AG08396 (cell line): ENCODE data around the gene WDR91.
A peak's percentile ranks its signal among the peaks of the same experiment; 100 is the strongest.
"Not testable (repeated sequence)": the region's sequence is repeated elsewhere in the genome, so short reads cannot be mapped to it uniquely, and the experiment has no call there.

Experiments used
- DNase-seq: peaks from one replicate; pipeline ENCODE4 v3.0.0; 2012; ENCODE audit warnings: low spot score, mixed read lengths

WDR91 gene

DNA sequence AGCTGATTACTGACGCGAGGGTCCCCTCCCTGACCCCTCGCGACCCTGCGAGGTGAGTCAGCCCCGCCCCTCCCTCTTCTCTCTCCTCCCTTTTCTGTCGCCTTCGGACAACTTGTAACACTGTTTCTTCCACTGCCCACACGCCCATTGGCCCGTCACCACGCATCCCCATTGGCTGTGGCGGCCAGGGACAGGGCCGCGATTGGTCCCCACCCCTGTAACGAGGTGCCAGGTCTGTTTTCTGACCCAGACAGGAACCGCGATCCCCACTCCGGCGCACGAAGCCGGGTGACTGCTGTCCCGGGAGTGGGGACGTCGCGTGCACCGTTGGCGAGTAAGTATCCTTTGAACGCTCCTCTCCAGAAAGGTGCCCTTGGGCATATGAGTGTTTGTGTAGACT, 22.2 kb upstream of the WDR91 start, which contains the start of gene STRA8:
Gene STRA8 (plus strand): TSS at position 269 of the 400 bp plus-strand sequence. CDS start 6,687 bp downstream, outside the sequence.
- DNase-seq: no peak

GRCh38 chr7:135232720-135233119, 21.4 kb upstream of the WDR91 start:
- no peak for DNase-seq

GRCh38 chr7:135232087-135232486, 20.8 kb upstream of the WDR91 start:
- DNase-seq: no peak

DNA sequence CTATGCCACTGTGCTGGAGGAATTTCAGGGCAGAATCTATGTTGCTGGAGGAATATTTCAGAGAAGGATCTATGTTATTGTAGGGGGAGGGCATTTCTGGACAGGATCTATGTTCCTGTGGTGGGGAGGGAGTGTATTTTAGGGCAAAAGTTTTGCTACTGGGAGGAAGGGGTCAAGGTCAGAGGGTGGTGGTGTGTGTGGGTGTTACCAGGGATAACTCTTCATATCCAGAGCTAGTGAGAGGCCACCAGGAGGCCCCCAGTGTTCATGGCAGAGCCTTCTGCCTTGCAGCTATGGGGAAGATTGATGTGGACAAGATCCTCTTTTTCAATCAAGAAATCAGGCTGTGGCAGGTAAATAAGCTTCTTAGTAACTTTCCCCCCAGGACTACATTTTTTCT, 20.4 kb upstream of the WDR91 start:
- DNase-seq: no peak

- DNase-seq: no peak
Measured at GRCh38 chr7:135224027-135224426, 12.7 kb upstream of the WDR91 start.

DNA sequence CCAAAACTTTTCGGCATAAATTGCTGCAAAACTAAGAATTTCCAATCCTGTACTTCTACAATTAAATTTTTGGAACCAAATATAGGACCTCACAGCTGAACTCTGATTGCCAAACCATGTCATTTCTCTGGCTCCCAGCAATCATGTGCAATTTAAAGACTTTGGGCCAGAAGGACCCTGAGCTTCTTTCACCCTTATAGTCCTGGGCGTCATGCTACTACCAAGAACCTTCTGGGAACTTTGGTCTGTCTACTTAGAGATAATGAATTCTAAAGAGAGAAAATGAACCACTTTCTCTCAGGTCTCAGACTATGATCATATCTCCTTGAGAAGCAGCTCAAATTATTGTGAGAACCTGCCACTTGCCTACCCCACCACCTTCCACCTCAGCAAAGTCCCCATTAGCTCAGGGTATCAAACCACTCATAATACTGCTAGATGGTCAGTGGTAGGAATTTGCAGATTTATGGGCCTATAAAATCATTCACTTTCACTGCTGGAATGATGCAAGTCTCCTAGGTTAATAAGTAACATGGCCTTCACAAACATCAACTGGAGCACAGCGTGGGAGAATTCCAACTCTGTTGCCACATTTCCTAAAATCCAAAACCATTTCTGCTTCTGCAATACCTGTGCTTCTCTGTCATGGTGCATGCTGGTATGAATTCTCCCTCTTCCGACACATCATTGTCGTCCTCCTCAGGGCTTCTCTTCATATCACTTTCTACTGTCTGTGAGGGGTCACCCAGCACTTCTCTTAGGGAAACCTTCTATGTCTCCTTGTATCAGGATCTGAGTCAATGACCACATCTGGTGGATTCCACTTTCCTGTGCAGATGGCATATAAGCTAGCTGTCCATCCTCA, 6.6 kb upstream of the WDR91 start:
- no peak for DNase-seq

GRCh38 chr7:135215698-135216097, 4.4 kb upstream of the WDR91 start:
- DNase-seq: no peak

DNA sequence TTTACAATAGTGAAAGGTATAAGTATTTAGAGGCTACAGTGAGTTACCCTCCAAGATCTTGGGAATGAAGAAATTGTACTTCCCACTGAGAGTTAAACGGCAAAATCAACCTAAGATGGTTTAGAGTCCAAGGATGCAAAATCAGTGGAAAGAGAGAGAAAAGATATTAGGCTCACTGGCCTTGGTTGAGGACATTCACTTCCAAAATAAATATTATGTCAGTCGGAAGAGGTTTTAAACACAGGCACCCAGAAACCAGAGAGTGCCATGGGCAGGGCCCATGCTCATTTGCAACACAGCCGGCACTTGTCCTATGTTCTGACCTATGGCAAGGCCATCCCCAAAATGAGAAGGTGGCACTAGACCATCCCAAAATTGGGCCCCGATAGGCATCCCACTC, 3.9 kb upstream of the WDR91 start:
- DNase-seq: no peak

GRCh38 chr7:135213831-135214230, 2.5 kb upstream of the WDR91 start:
- no peak for DNase-seq

DNA sequence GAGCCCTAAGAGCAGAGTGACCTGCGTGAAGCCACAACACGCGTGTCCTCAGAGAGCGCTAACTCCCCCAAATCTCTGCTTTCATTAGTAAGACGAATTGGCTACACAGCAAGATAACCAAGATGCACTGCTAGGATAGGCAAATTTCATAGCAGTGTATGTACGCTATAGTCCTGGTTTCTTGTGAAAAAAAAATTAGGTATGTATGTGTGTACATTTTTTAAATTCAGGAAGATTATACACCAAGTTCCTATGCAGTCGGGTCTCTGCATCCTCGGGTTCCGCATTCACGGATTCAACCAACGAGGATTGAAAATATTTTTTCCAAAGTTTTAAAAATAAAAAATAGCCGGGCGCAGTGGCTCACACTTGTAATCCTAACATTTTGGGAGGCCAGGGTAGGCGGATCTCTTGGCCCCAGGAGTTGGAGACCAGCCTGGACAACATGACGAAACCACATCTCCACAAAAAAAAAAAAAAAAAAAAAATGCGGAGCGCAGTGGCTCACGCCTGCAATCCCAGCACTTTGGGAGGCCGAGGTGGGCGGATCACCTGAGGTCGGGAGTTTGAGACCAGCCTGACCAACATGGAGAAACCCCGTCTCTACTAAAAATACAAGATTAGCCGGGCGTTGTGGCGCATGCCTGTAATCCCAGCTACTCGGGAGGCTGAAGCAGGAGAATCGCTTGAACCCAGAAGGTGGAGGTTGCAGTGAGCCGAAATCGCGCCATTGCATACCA, 790 bp upstream of the WDR91 start:
- DNase-seq: not testable (repeated sequence)

GRCh38 chr7:135210888-135211178, 493 bp downstream of the WDR91 start:
- no peak for DNase-seq

DNA sequence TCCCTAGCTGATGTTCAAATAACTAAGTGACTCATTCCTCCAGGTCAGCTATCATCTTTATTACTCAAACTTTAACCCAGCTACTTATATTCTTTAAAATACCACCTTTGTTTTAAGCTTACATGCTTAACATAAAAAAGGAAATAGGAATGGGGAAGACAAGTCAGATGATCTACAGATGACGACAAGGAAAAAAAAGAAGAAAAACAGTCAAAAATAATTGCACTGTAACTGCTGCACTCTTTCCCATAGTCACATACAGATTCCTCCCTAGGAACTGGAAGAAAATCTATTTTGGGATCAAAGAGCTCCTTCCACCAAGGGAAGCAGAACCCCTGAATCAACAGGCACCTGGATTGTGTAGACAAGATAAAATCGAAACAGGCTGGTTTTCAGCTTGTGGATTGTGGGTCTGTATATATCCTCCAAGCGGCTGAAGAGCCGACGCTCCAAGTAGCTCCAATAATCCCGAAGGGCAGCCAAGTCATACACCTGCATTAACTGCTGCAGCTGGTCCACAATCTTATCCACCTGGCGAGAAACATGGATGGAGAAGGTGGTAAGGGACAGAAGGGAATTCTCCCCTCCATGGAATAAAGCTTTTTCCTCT, 2.0 kb downstream of the WDR91 start:
- DNase-seq: no peak

DNA sequence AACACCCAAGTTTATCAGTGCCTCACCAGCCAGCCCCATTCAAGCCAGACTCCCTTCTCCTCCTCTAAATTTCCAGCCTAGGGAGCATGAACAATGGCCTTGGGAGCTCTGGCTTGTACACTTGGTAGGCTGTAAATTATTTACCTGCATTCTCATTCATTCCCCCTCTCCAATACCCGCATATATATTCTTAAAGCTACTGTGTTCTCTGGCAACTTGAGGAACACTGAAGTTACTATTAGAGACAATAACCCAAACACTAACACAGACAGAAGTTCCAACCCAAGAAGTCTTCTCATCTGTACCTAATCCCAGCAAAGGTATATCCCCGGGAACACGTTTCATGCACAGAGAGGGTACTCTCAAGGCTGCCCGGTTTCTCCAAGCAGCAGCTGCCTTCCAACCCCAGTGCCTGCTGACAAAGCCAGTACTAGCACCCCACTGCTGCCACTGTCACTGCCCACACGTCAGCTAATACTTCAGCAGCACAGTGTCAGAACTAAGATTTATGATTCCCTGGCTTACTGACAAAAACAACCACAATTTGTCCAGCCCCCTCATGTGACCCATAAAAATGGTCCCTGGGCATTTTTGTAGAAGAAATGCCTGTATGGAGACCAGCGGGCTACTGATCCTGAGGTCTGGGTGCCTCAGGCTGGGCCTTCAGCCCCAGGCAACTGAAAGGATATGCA, 3.1 kb downstream of the WDR91 start:
- DNase-seq: no peak

DNA sequence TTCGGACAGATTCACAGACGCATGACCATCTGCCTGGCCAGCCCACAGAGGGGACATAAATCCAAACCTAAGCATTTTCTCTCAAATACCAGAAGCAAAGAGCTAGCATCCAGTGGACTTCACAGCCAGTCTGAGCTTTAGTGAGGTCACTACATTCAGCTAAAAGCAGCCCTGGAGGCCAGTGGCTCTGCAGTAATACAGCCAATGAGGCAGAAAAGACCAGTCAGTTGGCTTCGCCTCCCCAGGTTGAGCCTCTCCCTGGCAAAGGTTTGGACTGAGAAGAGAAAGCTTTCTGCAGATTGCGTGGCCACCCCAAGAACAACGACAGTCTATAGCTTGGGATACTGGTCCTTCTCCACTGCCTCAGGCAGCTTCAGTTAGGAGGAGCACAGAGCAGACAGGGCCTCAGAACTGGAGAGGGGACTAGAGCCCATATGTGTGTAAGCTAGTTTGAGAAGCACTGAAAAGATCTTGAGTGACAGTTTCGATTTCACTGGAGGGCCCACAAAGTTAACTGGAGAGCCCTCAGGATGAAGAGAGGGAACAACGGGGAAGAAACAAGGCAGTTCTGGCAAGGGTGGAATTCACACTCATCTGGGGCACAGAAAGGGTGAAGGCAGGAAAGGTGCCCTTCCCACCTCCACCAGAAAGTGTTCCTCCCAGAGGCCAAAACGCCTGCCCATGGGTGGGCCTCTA, 3.8 kb downstream of the WDR91 start:
- DNase-seq: no peak

DNA sequence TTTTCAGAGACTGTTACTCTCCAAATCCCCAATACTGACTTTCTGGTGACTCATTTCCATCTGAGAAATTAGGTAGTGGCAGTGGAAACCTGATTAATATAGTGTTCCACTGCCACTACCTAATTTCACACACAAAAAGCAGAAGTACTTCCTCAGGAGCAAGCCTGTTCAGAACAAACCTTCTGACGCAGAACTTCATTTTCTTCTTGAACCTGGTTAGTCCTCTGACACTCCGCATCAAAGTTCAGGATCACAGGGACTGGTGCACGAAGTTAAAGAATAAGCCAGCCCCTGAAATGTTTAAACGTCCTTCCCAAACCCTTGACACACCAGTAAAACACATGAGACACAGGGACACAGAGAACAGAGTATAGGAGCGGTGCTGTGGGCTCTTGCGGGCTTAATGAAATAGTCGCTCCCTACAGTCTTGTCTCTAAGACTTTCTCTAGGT, 4.4 kb downstream of the WDR91 start:
- no peak for DNase-seq

GRCh38 chr7:135205850-135206249, 5.5 kb downstream of the WDR91 start:
- no peak for DNase-seq

- no peak for DNase-seq
Measured at GRCh38 chr7:135204876-135205275, 6.5 kb downstream of the WDR91 start.

GRCh38 chr7:135204341-135204749, 7.0 kb downstream of the WDR91 start:
- DNase-seq: peak; percentile 86

- no peak for DNase-seq
Measured at GRCh38 chr7:135201350-135201749, 10.0 kb downstream of the WDR91 start.

GRCh38 chr7:135200821-135201331, 10.4 kb downstream of the WDR91 start:
- no peak for DNase-seq

DNA sequence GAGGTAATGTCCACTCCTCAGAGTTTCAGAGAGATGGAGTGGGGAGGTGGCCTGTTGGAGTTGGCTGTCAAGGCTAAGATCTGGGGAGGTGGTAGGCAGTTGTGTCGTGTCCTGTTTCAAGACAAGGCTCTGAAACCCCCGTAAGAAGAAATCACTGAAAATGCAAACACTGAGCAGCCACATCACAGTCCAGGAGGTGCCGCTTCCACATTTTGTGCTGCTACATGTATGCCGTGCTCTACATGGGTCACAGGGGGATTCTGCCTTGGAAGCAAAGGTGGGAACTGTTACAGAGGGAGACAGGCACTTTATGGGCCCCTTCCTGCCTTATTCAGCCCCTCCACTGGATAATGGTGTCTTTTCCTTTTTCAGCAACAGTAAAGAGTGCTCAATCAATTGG, 11.9 kb downstream of the WDR91 start:
- no peak for DNase-seq
